DMS153 treated with DMSO at 0.1 percent for 48 hours (cell line): ENCODE data around the gene RC3H1.

ENCODE experiments used
- DNase-seq: peaks from one replicate; lab custom pipeline; 2025; ENCODE audit not compliant: unreplicated experiment; lab: John Stamatoyannopoulos, UW

Gene RC3H1

DNA sequence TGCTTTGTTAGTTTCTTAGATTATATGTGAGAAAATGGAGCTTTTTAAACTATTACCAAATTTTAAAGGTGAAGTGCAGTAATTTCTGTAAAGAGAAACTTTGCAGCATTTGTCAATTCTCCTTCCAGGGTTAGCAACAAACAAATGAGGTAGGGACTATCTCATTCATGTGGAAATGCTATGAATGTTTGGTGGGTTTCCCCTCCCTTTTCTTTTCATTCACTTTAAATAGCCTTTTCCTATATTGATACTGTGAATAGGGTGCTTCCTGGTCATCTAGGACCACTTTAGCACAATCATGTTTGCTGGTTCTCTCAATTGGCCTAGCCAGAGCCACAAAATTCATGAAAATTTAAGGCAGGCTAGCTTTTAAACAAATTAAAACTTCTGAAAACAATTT is 133.4 kb downstream of the RC3H1 start:
- DNase-seq = no peak

DNA sequence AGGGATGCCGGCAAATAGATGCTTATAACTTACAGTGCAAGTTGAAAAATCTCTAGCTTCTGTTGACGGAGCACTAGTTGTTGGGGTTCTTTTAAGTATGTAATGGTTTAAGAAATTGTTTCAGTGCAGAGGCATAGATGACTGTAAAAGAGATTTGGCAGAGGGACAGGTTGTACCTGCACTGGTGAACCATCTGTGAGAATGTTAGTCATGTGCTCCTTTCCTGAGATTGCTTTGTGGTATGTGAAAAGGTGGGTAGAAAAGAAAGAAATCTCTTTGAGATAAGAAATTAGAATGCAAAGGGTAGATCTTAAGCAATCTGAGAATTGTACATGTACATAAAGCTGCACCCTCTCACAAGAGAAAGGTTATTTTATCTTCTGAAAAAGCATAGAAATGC is 134.5 kb downstream of the RC3H1 start:
- DNase-seq = no peak

DNA sequence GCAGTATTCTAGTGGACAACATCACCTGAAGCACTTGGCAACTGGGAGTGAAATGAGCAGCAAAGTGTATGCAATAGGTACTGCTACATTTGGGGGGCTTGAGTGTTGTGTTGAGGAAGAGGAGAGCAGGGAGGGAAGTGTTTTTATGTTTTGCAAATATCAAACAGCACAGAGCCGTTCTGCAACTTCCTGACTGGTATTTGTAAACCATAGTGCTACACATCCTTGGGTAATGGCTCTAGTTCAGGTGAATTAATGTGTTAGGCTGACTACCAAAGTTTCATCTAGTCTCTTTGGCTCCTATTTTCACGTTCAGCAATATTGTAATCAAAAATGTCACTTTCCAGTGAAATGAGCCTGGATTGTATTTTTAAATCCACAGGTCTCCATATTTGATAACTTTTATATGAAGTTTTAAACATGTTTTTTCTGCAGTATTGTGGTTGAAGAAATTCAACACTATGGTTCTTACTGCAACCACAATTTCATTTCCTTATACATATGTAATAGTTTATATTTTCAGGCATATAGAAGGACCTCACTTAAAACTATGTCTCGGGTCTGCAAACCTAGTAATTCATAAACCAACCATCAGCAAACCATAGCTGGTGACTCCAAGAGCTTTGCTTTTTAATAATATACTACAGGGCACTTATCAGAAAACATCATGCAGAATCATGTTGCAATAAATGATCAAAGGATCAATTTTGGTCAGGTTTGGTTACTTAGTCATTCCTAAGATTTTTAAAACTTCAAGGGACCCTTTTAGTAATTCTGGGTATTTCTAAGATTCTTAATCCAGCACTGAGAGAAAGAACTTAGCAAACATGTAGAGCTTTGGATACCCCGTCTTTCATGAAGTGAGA is 135.2 kb downstream of the RC3H1 start:
- DNase-seq = no peak

DNA sequence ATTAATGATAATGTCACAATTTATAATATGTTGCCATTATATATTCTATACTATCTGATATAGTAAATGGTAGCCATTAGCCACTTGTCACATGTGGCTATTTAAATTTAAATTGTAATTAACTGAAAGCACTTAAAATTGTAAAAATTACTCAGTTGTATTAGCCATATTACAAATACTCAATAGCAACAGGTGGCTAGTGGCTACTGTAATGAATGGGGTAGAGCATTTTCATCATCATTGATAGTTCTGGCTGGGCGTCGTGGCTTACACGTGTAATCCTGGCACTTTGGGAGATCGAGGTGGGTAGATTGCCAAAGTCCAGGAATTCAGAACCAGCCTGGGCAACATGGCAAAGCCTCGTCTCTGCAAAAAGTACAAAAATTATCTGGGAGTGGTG is 137.5 kb downstream of the RC3H1 start:
- no peak for DNase-seq
